Left lobe of liver (tissue), 2 donors: ENCODE results near the gene SIK3. TPM values are rescaled to one million over a fixed set of nuclear protein-coding genes. Genes with fewer than 3 reads are reported as not detected.

Source experiments
- ATAC-seq: fragments of 200-7000 bp; cut with Tn5 transposase; one replicate; pipeline ENCODE4 v1.9.1; 2020; ENCODE audit warnings: mild to moderate bottlenecking, moderate library complexity
- DNase-seq: peaks from one replicate; pipeline ENCODE4 v3.0.0-alpha.2; 2020; ENCODE audit warnings: low spot score
- total RNA-seq: library from RNA; stranded (reverse); gene quantifications from one replicate; pipeline ENCODE4 v1.2.1, GENCODE V29; 2021
- donor health status: DM: no; HTN: no; CAD: no; lungs with moderate emphysema.
- donor health status: DM: no; HTN: yes; CAD: no.

Gene SIK3
- total RNA-seq, 1 donor from 2014 or later: 27.1 TPM

GRCh38 chr11:116976941-116977570 is 121.2 kb downstream of the SIK3 start:
- DNase-seq (no peak), ATAC-seq (peak; percentile 38)

- ATAC-seq: no peak
- no peak for DNase-seq
Observed at GRCh38 chr11:116975661-116976060, 122.6 kb downstream of the SIK3 start.

- ATAC-seq: peak; percentile 34
Observed at GRCh38 chr11:116973270-116973669, 125.0 kb downstream of the SIK3 start.

GRCh38 chr11:116972691-116973090 is 125.5 kb downstream of the SIK3 start:
- ATAC-seq (peak; percentile 68), DNase-seq (no peak)

More at GRCh38 chr11:116973270-116973669, 125.0 kb downstream of the SIK3 start:
- no peak for DNase-seq

- DNase-seq: no peak
- no peak for ATAC-seq
Observed at GRCh38 chr11:116970485-116971292, 127.5 kb downstream of the SIK3 start.

- ATAC-seq (no peak), DNase-seq (no peak)
Observed at GRCh38 chr11:116969694-116970093, 128.5 kb downstream of the SIK3 start.

GRCh38 chr11:116964269-116964668 is 134.0 kb downstream of the SIK3 start:
- no peak for ATAC-seq

GRCh38 chr11:116963813-116964212 is 134.4 kb downstream of the SIK3 start:
- ATAC-seq: no peak
- DNase-seq: no peak

More at GRCh38 chr11:116964269-116964668, 134.0 kb downstream of the SIK3 start:
- DNase-seq: no peak

- no peak for ATAC-seq
- no peak for DNase-seq
Observed at GRCh38 chr11:116962108-116962507, 136.1 kb downstream of the SIK3 start.

GRCh38 chr11:116960930-116961329 is 137.3 kb downstream of the SIK3 start:
- ATAC-seq: peak; percentile 29
- no peak for DNase-seq

- DNase-seq: no peak
- ATAC-seq: no peak
Observed at GRCh38 chr11:116958246-116958645, 140.0 kb downstream of the SIK3 start.

GRCh38 chr11:116955949-116956348 is 142.3 kb downstream of the SIK3 start:
- peak; percentile 71 for ATAC-seq
- DNase-seq: no peak

GRCh38 chr11:116955548-116955947 is 142.7 kb downstream of the SIK3 start:
- peak; percentile 58 for ATAC-seq

GRCh38 chr11:116953530-116954285 is 144.5 kb downstream of the SIK3 start:
- no peak for DNase-seq
- ATAC-seq: no peak

More at GRCh38 chr11:116955548-116955947, 142.7 kb downstream of the SIK3 start:
- no peak for DNase-seq

- DNase-seq (no peak), ATAC-seq (no peak)
Observed at GRCh38 chr11:116951762-116952161, 146.5 kb downstream of the SIK3 start.

GRCh38 chr11:116950210-116950609 is 148.0 kb downstream of the SIK3 start:
- DNase-seq: no peak
- ATAC-seq: no peak

GRCh38 chr11:116948391-116948790 is 149.8 kb downstream of the SIK3 start:
- no peak for ATAC-seq

GRCh38 chr11:116946414-116946813 is 151.8 kb downstream of the SIK3 start:
- no peak for ATAC-seq
- DNase-seq: no peak

More at GRCh38 chr11:116948391-116948790, 149.8 kb downstream of the SIK3 start:
- DNase-seq: no peak

- DNase-seq (no peak), ATAC-seq (no peak)
Observed at GRCh38 chr11:116939499-116939898, 158.7 kb downstream of the SIK3 start.

- ATAC-seq (no peak), DNase-seq (no peak)
Observed at GRCh38 chr11:116938471-116939070, 159.7 kb downstream of the SIK3 start.
